HepG2 (cell line): ENCODE data around the gene IARS2. TPM values are rescaled to one million over a fixed set of nuclear protein-coding genes. Genes with fewer than 3 reads are reported as not detected.
A peak's percentile ranks its signal among the peaks of the same experiment; 100 is the strongest.

Experiments
- FOXO1 ChIP-seq: sonication (generic); formaldehyde crosslinking; IDR thresholded peaks from 2 replicates; pipeline ENCODE4 v1.4.0; 2020; ENCODE audit warnings: missing genetic modification reagents
- HNRNPK ChIP-seq: fragments of 200-400 bp; formaldehyde crosslinking; IDR thresholded peaks from 2 replicates; pipeline ENCODE4 v1.6.1; 2018; ENCODE audit warnings: low read length, low read depth, moderate library complexity, mild to moderate bottlenecking; ENCODE audit not compliant: poor library complexity, severe bottlenecking
- KAT2B ChIP-seq: fragments of 150-350 bp; IDR thresholded peaks from 2 replicates; pipeline ENCODE4 v1.6.1; 2014; ENCODE audit warnings: low read depth, low read length, borderline replicate concordance
- KLF16 ChIP-seq, 2 experiments: sonication (generic) in 1 of 2; formaldehyde crosslinking in 1 of 2; IDR thresholded peaks; 2 replicates each; pipeline versions ENCODE4 v1.6.1 to v1.8.0; 2016 to 2023; ENCODE audit warnings: missing genetic modification reagents in 2 of 2, missing compliant biosample characterization in 1 of 2
- NCOA1 ChIP-seq: sonication (generic); formaldehyde crosslinking; IDR thresholded peaks from 2 replicates; pipeline ENCODE4 v1.9.0; 2021; ENCODE audit warnings: missing genetic modification reagents
- RFX5 ChIP-seq: IDR thresholded peaks from 2 replicates; pipeline ENCODE4 v1.6.1; 2011; ENCODE audit warnings: low read depth, low read length, improper control_type of control experiment
- TEAD3 ChIP-seq: optimal IDR thresholded peaks from 2 replicates; pipeline ENCODE3; 2016; ENCODE audit warnings: borderline replicate concordance
- WIZ ChIP-seq: sonication (generic); formaldehyde crosslinking; IDR thresholded peaks from 2 replicates; pipeline ENCODE4 v1.5.1; 2020; ENCODE audit warnings: mild to moderate bottlenecking, missing genetic modification reagents
- ZMAT3 ChIP-seq: sonication (generic); formaldehyde crosslinking; conservative IDR thresholded peaks from 2 replicates; pipeline ENCODE4 v1.7.0; 2021; ENCODE audit warnings: missing genetic modification reagents
- ZMYM3 ChIP-seq: sonication (generic); formaldehyde crosslinking; IDR thresholded peaks from 2 replicates; pipeline ENCODE4 v1.5.1; 2020; ENCODE audit warnings: mild to moderate bottlenecking, missing genetic modification reagents
- ZNF17 ChIP-seq: sonication (generic); formaldehyde crosslinking; IDR thresholded peaks from 2 replicates; pipeline ENCODE4 v1.5.0; 2020; ENCODE audit warnings: mild to moderate bottlenecking, missing genetic modification reagents
- ZNF496 ChIP-seq: sonication (generic); formaldehyde crosslinking; IDR thresholded peaks from 2 replicates; pipeline ENCODE4 v1.8.1; 2023; ENCODE audit warnings: mild to moderate bottlenecking, moderate library complexity, missing genetic modification reagents; ENCODE audit not compliant: insufficient replicate concordance
- ZNF629 ChIP-seq: sonication (generic); formaldehyde crosslinking; conservative IDR thresholded peaks from 2 replicates; pipeline ENCODE4 v1.5.0; 2020; ENCODE audit warnings: missing genetic modification reagents
- ZNF891 ChIP-seq: sonication (generic); formaldehyde crosslinking; IDR thresholded peaks from 2 replicates; pipeline ENCODE4 v1.5.0; 2020; ENCODE audit warnings: mild to moderate bottlenecking, missing genetic modification reagents
- polyA plus RNA-seq, 8 experiments: library from polyadenylated mRNA; depleted of rRNA in 3 of 8; stranded (reverse) in 7 of 8; unstranded in 1 of 8; fragments of >200 nt; fragmentation: Illumina TruSeq in 4 of 8; extraction: Trizol in 4 of 8; gene quantifications; 2 replicates each; pipeline versions ENCODE4 v1.2.1 to v1.2.3, GENCODE V29; 2011 to 2016; ENCODE audit warnings: low read depth in 4 of 8, missing spikeins in 1 of 8, mixed read lengths in 1 of 8; ENCODE audit not compliant: insufficient read depth in 1 of 8
- total RNA-seq, 5 experiments: library from RNA; depleted of rRNA; stranded (reverse); fragments of >200 nt; fragmentation: Illumina TruSeq; extraction: Trizol; gene quantifications; 2 replicates each; pipeline ENCODE4 v1.2.3, GENCODE V29; 2016; ENCODE audit warnings: low read depth in 1 of 5
- TF ChIP-seq, protein P1 (sequence below): sonication (generic); formaldehyde crosslinking; IDR thresholded peaks from 2 replicates; pipeline ENCODE4 v1.4.0; 2020; ENCODE audit warnings: missing genetic modification reagents
- TF ChIP-seq, protein P2 (sequence below): sonication (generic); formaldehyde crosslinking; IDR thresholded peaks from 2 replicates; pipeline ENCODE4 v1.5.0; 2020; ENCODE audit warnings: mild to moderate bottlenecking, low read depth, missing genetic modification reagents, borderline replicate concordance
- TF ChIP-seq, protein P3 (sequence below): sonication (generic); formaldehyde crosslinking; IDR thresholded peaks from 2 replicates; pipeline ENCODE4 v1.9.0; 2022; ENCODE audit warnings: missing genetic modification reagents, mild to moderate bottlenecking, borderline replicate concordance
- TF ChIP-seq, protein P4 (sequence below): sonication (generic); formaldehyde crosslinking; IDR thresholded peaks from 2 replicates; pipeline ENCODE4 v1.8.1; 2023; ENCODE audit warnings: missing genetic modification reagents, inconsistent platforms, borderline replicate concordance
- TF ChIP-seq, protein P5 (sequence below): sonication (generic); formaldehyde crosslinking; IDR thresholded peaks from 2 replicates; pipeline ENCODE4 v1.4.0; 2020; ENCODE audit warnings: missing genetic modification reagents, mild to moderate bottlenecking, borderline replicate concordance

The IARS2 gene
- total and polyA plus RNA-seq, 2 of the 13 experiments (the other 11 are each of a cell fraction or from before 2014, with no cell fraction given) = 28.6 to 122 TPM

DNA sequence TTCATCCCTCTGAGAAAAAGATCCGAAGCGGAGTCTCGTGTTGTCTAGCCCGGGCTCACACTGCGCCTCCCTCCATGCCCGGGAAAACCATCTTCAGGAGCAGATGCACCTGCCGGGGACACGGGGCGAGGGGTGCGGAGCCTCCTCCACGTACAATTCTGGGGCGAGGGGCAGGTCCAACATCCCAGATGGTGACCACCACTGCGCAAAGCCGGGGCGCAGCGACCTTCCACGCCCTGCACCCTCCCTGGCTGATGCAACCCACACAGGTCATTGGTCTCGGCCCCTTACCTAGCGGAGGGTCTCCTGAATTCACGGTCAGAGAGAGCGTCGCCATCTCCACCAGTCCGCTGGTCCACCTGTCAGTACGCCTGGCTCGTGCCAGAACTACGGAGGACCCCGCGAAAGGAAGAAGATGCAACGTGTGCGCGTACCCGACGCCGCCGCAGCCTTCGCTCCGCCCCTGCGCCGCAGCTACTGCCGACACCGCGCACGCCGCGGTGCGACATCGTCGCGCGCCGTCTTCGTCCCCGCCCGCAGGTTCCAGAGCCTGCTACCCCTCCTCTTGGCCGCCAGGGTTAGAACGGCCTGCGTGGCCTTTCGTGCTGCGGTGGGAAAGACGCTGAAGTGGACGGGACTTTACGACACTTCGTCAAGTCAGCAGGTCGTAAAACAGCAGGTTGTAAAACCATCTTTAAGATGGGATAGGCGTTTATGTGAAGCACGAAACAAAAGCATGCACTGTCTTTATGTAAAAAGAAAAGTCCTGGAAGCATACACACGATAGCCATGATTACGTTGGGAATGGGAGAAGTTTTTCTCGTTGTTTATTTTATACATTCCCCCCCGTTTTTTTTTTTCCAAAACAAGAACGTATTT is 47.6 kb upstream of the IARS2 start, which contains the start of gene EPRS1 (continued):
- TF ChIP-seq, protein P1, sequence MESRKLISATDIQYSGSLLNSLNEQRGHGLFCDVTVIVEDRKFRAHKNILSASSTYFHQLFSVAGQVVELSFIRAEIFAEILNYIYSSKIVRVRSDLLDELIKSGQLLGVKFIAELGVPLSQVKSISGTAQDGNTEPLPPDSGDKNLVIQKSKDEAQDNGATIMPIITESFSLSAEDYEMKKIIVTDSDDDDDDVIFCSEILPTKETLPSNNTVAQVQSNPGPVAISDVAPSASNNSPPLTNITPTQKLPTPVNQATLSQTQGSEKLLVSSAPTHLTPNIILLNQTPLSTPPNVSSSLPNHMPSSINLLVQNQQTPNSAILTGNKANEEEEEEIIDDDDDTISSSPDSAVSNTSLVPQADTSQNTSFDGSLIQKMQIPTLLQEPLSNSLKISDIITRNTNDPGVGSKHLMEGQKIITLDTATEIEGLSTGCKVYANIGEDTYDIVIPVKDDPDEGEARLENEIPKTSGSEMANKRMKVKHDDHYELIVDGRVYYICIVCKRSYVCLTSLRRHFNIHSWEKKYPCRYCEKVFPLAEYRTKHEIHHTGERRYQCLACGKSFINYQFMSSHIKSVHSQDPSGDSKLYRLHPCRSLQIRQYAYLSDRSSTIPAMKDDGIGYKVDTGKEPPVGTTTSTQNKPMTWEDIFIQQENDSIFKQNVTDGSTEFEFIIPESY (CRISPR knock-in tag) = peak; percentile 57; the same call in 1 of the 2 replicates
- TF ChIP-seq NCOA1 (CRISPR knock-in tag) = no peak
- TF ChIP-seq KLF16 (CRISPR knock-in tag; IDR thresholded peaks at IDR 0.05) = peak in 1 of 2 experiments; percentile 92; a peak in 2 of 4 replicates
- TF ChIP-seq, protein P2, sequence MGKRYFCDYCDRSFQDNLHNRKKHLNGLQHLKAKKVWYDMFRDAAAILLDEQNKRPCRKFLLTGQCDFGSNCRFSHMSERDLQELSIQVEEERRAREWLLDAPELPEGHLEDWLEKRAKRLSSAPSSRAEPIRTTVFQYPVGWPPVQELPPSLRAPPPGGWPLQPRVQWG (CRISPR knock-in tag) = no peak
- TF ChIP-seq, protein P3, sequence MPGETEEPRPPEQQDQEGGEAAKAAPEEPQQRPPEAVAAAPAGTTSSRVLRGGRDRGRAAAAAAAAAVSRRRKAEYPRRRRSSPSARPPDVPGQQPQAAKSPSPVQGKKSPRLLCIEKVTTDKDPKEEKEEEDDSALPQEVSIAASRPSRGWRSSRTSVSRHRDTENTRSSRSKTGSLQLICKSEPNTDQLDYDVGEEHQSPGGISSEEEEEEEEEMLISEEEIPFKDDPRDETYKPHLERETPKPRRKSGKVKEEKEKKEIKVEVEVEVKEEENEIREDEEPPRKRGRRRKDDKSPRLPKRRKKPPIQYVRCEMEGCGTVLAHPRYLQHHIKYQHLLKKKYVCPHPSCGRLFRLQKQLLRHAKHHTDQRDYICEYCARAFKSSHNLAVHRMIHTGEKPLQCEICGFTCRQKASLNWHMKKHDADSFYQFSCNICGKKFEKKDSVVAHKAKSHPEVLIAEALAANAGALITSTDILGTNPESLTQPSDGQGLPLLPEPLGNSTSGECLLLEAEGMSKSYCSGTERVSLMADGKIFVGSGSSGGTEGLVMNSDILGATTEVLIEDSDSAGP (CRISPR knock-in tag) = peak; percentile 94; the same call in 1 of the 2 replicates
- peak; percentile 75; the same call in 1 of the 2 replicates for TF ChIP-seq WIZ (CRISPR knock-in tag)
- TF ChIP-seq ZNF891 (CRISPR knock-in tag) = peak; percentile 86
- TF ChIP-seq KAT2B = no peak
- TF ChIP-seq RFX5 = 0 out of 2 replicates have a peak, but pooled peaks have one; percentile 21
- TF ChIP-seq TEAD3 = peak; percentile 77
- TF ChIP-seq ZMYM3 (CRISPR knock-in tag) = peak; percentile 83
- TF ChIP-seq ZNF629 (CRISPR knock-in tag) = peak; percentile 22
- TF ChIP-seq ZNF17 (CRISPR knock-in tag) = no peak
- TF ChIP-seq HNRNPK = no peak
- TF ChIP-seq, protein P4, sequence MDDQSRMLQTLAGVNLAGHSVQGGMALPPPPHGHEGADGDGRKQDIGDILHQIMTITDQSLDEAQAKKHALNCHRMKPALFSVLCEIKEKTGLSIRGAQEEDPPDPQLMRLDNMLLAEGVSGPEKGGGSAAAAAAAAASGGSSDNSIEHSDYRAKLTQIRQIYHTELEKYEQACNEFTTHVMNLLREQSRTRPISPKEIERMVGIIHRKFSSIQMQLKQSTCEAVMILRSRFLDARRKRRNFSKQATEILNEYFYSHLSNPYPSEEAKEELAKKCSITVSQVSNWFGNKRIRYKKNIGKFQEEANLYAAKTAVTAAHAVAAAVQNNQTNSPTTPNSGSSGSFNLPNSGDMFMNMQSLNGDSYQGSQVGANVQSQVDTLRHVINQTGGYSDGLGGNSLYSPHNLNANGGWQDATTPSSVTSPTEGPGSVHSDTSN (CRISPR knock-in tag) = 0 out of 2 replicates have a peak, but pooled peaks have one; percentile 65
- peak; percentile 69; the same call in 1 of the 2 replicates for TF ChIP-seq FOXO1 (CRISPR knock-in tag)
- no peak for TF ChIP-seq ZMAT3
- TF ChIP-seq, protein P5, sequence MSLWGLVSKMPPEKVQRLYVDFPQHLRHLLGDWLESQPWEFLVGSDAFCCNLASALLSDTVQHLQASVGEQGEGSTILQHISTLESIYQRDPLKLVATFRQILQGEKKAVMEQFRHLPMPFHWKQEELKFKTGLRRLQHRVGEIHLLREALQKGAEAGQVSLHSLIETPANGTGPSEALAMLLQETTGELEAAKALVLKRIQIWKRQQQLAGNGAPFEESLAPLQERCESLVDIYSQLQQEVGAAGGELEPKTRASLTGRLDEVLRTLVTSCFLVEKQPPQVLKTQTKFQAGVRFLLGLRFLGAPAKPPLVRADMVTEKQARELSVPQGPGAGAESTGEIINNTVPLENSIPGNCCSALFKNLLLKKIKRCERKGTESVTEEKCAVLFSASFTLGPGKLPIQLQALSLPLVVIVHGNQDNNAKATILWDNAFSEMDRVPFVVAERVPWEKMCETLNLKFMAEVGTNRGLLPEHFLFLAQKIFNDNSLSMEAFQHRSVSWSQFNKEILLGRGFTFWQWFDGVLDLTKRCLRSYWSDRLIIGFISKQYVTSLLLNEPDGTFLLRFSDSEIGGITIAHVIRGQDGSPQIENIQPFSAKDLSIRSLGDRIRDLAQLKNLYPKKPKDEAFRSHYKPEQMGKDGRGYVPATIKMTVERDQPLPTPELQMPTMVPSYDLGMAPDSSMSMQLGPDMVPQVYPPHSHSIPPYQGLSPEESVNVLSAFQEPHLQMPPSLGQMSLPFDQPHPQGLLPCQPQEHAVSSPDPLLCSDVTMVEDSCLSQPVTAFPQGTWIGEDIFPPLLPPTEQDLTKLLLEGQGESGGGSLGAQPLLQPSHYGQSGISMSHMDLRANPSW (CRISPR knock-in tag) = 0 out of 2 replicates have a peak, but pooled peaks have one; percentile 61
- no peak for TF ChIP-seq ZNF496 (CRISPR knock-in tag)
